Sigmoid colon (tissue), 7 donors: Measurements from ENCODE around the gene C5orf15. TPM values are rescaled to one million over a fixed set of nuclear protein-coding genes. Genes with fewer than 3 reads are reported as not detected.

Experiments
- DNase-seq: peaks from one replicate; pipeline ENCODE4 v3.0.0-alpha.2; 2019
- H3K27ac ChIP-seq, 4 donors: fragments of 200-600 bp; sonication (generic); one replicate each; pipeline ENCODE4 v1.5.1; 2016 to 2019; ENCODE audit warnings: mild to moderate bottlenecking in 1 of 4
- H3K27me3 ChIP-seq, 3 donors: fragments of 200-600 bp; sonication (generic); one replicate each; pipeline ENCODE4 v1.5.1; 2019; ENCODE audit warnings: mild to moderate bottlenecking in 1 of 3
- H3K36me3 ChIP-seq, 4 donors: fragments of 200-600 bp; sonication (generic); one replicate each; pipeline ENCODE4 v1.5.1; 2016 to 2019
- H3K4me1 ChIP-seq, 4 donors: fragments of 200-600 bp; sonication (generic); one replicate each; pipeline ENCODE4 v1.5.1; 2017 to 2019
- H3K4me3 ChIP-seq, 4 donors: fragments of 200-600 bp; sonication (generic); one replicate each; pipeline ENCODE4 v1.5.1; 2017 to 2019; ENCODE audit warnings: mild to moderate bottlenecking in 2 of 4, moderate library complexity in 1 of 4
- H3K9me3 ChIP-seq, 4 donors: fragments of 200-600 bp in 3 of 4; sonication (generic) in 3 of 4; one replicate each; pipeline versions ENCODE4 v1.5.1 to v1.6.1; 2013 to 2019
- CTCF ChIP-seq, 4 experiments: fragments of 450-650 bp in 3 of 4; fragments of 200-600 bp in 1 of 4; IDR thresholded peaks; one replicate each; pipeline ENCODE4 v1.5.1; 2016 to 2019; ENCODE audit warnings: antibody characterized with exemption in 4 of 4, mild to moderate bottlenecking in 3 of 4, moderate library complexity in 2 of 4
- EP300 ChIP-seq, 4 donors: sonication (generic); formaldehyde crosslinking; IDR thresholded peaks; one replicate each; pipeline ENCODE4 v1.6.1; 2017; ENCODE audit warnings: antibody characterized with exemption in 4 of 4
- POLR2A ChIP-seq, 2 donors: fragments of 450-650 bp; IDR thresholded peaks; one replicate each; pipeline ENCODE4 v1.6.1; 2016; ENCODE audit warnings: antibody characterized with exemption in 2 of 2, mild to moderate bottlenecking in 2 of 2, moderate library complexity in 2 of 2
- POLR2AphosphoS5 ChIP-seq, 4 donors: sonication (generic); formaldehyde crosslinking; IDR thresholded peaks; one replicate each; pipeline ENCODE4 v1.6.1; 2017; ENCODE audit warnings: antibody characterized with exemption in 4 of 4
- WGBS, 2 donors: extraction: QIAGEN DNeasy Blood & Tissue Kit; methylation state at CpG; one replicate each; pipeline ENCODE4 v1.1.7; 2013; 5-methylcytosine and 5-hydroxymethylcytosine counted together
- intact Hi-C: fragments of 100-400 bp; cut with DNase I; formaldehyde crosslinking; loops from one replicate; pipeline ENCODE4 v1.15.1; 2023
- polyA plus RNA-seq, 3 donors: library from polyadenylated mRNA; stranded (reverse); fragments of 200-250 nt; gene quantifications; one replicate each; pipeline ENCODE4 v1.2.3, GENCODE V29; 2013
- total RNA-seq, 4 donors: library from RNA; depleted of rRNA; stranded (reverse); fragments of >200 nt; gene quantifications; one replicate each; pipeline ENCODE4 v1.1.0, GENCODE V29; 2016
- donor health status: healthy with polysubstance abuse.
- donor health status: Bipolar disorder and iron deficiency.
- donor health status: healthy.

C5orf15 gene
- total and polyA plus RNA-seq, 7 donors: 6.6 to 38.5 (median 26.0) TPM

GRCh38 chr5:133930061-133930812 is 38.2 kb downstream of the C5orf15 start:
- no peaks in the 10 kb centered on the region for H3K4me1 ChIP-seq
- H3K36me3 ChIP-seq: no peaks in the 10 kb centered on the region
- no peak for TF ChIP-seq CTCF (IDR thresholded peaks at IDR 0.05)
- no peak for TF ChIP-seq EP300 (IDR thresholded peaks at IDR 0.05)
- TF ChIP-seq POLR2AphosphoS5 (IDR thresholded peaks at IDR 0.05): no peak
- no peak for TF ChIP-seq POLR2A (IDR thresholded peaks at IDR 0.05)
- no peak for DNase-seq
- 57 to 83% methylated on average over 16 of the region's 16 CpGs for WGBS, 2 donors
- H3K9me3 ChIP-seq: no peaks in the 10 kb centered on the region
- no peak overlapping the region for H3K27ac ChIP-seq
- no peaks in the 10 kb centered on the region for H3K27me3 ChIP-seq
- intact Hi-C loops: no loop called here
- no peak overlapping the region for H3K4me3 ChIP-seq

GRCh38 chr5:133928587-133929393 is 39.6 kb downstream of the C5orf15 start:
- intact Hi-C loops: no loop called here
- no peaks in the 10 kb centered on the region for H3K27me3 ChIP-seq
- TF ChIP-seq POLR2AphosphoS5 (IDR thresholded peaks at IDR 0.05) (no peak), EP300 (IDR thresholded peaks at IDR 0.05) (no peak), POLR2A (IDR thresholded peaks at IDR 0.05) (no peak), CTCF (IDR thresholded peaks at IDR 0.05) (no peak)
- H3K4me3 ChIP-seq: no peak overlapping the region
- WGBS, 2 donors: 72 to 82% methylated on average over 9 of the region's 9 CpGs
- no peaks in the 10 kb centered on the region for H3K36me3 ChIP-seq
- no peaks in the 10 kb centered on the region for H3K9me3 ChIP-seq
- no peaks in the 10 kb centered on the region for H3K4me1 ChIP-seq
- DNase-seq: no peak
- no peak overlapping the region for H3K27ac ChIP-seq

- TF ChIP-seq POLR2AphosphoS5 (IDR thresholded peaks at IDR 0.05) (no peak), EP300 (IDR thresholded peaks at IDR 0.05) (no peak), CTCF (IDR thresholded peaks at IDR 0.05) (no peak)
- H3K27ac ChIP-seq: no peak overlapping the region
- no peak for DNase-seq
- intact Hi-C loops: no loop called here
- no peak overlapping the region for H3K4me3 ChIP-seq
- no peaks in the 10 kb centered on the region for H3K4me1 ChIP-seq
- no peaks in the 10 kb centered on the region for H3K9me3 ChIP-seq
- WGBS, 2 donors: 75 to 83% methylated on average over 13 of the region's 13 CpGs
- no peaks in the 10 kb centered on the region for H3K27me3 ChIP-seq
- no peaks in the 10 kb centered on the region for H3K36me3 ChIP-seq
Measured at GRCh38 chr5:133927300-133928180, 40.9 kb downstream of the C5orf15 start.

- Histone ChIP-seq H3K27ac (no peak overlapping the region), H3K27me3 (no peaks in the 10 kb centered on the region), H3K9me3 (no peaks in the 10 kb centered on the region), H3K4me3 (no peak overlapping the region), H3K4me1 (no peaks in the 10 kb centered on the region), H3K36me3 (no peaks in the 10 kb centered on the region)
- 46 to 79% methylated on average over 17 of the region's 17 CpGs for WGBS, 2 donors
- DNase-seq: no peak
- TF ChIP-seq POLR2A (IDR thresholded peaks at IDR 0.05) (no peak), CTCF (IDR thresholded peaks at IDR 0.05) (no peak), EP300 (IDR thresholded peaks at IDR 0.05) (no peak), POLR2AphosphoS5 (IDR thresholded peaks at IDR 0.05) (no peak)
- intact Hi-C loops: no loop called here
Measured at GRCh38 chr5:133926489-133927299, 41.7 kb downstream of the C5orf15 start.
